ENCODE measurements around the gene SYNDIG1L.
"Not testable (repeated sequence)": the region's sequence is repeated elsewhere in the genome, so short reads cannot be mapped to it uniquely, and the experiment has no call there.

The SYNDIG1L gene

GRCh38 chr14:74426202-74426582 lies at the start of gene SYNDIG1L:
Gene SYNDIG1L, minus strand, starts transcription at chr14:74426210. Its CDS starts 16,466 bp downstream, at chr14:74409744.
- no peak for DNase-seq

- DNase-seq, result no peak
These were observed 49.7 kb upstream of the SYNDIG1L start for GRCh38 chr14:74475678-74476077.

- DNase-seq, result no peak
These were observed 48.4 kb upstream of the SYNDIG1L start for GRCh38 chr14:74474376-74474775.

- DNase-seq, result no peak
These were observed 46.6 kb upstream of the SYNDIG1L start for GRCh38 chr14:74472601-74473000.

GRCh38 chr14:74469548-74470518 lies 43.8 kb upstream of the SYNDIG1L start:
- DNase-seq, result no peak

- DNase-seq, result no peak
These were observed 42.5 kb upstream of the SYNDIG1L start for GRCh38 chr14:74468513-74468912.

GRCh38 chr14:74465335-74465734 lies 39.3 kb upstream of the SYNDIG1L start:
- no peak for DNase-seq

- DNase-seq, result no peak
These were observed 38.8 kb upstream of the SYNDIG1L start for GRCh38 chr14:74464785-74465184.

- no peak for DNase-seq
These were observed 37.7 kb upstream of the SYNDIG1L start for GRCh38 chr14:74463697-74464096.

- DNase-seq, result no peak
These were observed 37.0 kb upstream of the SYNDIG1L start for GRCh38 chr14:74462993-74463392.

GRCh38 chr14:74459976-74460375 lies 34.0 kb upstream of the SYNDIG1L start:
- DNase-seq, result no peak

GRCh38 chr14:74459289-74459946 lies 33.4 kb upstream of the SYNDIG1L start:
- peak in 2 of 4 experiments; percentile 9 to 11 for DNase-seq

GRCh38 chr14:74457565-74457895 lies 31.5 kb upstream of the SYNDIG1L start:
- no peak for DNase-seq

- DNase-seq, result no peak
These were observed 30.9 kb upstream of the SYNDIG1L start for GRCh38 chr14:74456684-74457564.

- DNase-seq, result not testable (repeated sequence)
These were observed 28.4 kb upstream of the SYNDIG1L start for GRCh38 chr14:74454397-74454796.

GRCh38 chr14:74444866-74445265 lies 18.9 kb upstream of the SYNDIG1L start:
- DNase-seq, result no peak

GRCh38 chr14:74442757-74443156 lies 16.7 kb upstream of the SYNDIG1L start:
- no peak for DNase-seq

GRCh38 chr14:74441113-74441512 lies 15.1 kb upstream of the SYNDIG1L start:
- no peak for DNase-seq

GRCh38 chr14:74438351-74438915 lies 12.4 kb upstream of the SYNDIG1L start:
- DNase-seq, result no peak

- DNase-seq, result no peak
These were observed 11.6 kb upstream of the SYNDIG1L start for GRCh38 chr14:74437496-74438053.

GRCh38 chr14:74434294-74434693 lies 8.3 kb upstream of the SYNDIG1L start:
- DNase-seq, result no peak

GRCh38 chr14:74429991-74430390 lies 4.0 kb upstream of the SYNDIG1L start:
- DNase-seq, result no peak
